GM12865 (cell line): ENCODE measurements around the gene TMTC2.

Experiments
- DNase-seq: peaks from one replicate; pipeline ENCODE4 v3.0.0; 2010; ENCODE audit warnings: low read depth
- H3K4me3 ChIP-seq: 2 replicates; pipeline ENCODE4 v1.5.1; 2011; ENCODE audit warnings: mild to moderate bottlenecking, low read depth, low read length, control low read depth
- CTCF ChIP-seq: IDR thresholded peaks from 2 replicates; pipeline ENCODE4 v1.5.1; 2011; ENCODE audit warnings: low read length, control low read depth, low read depth, inconsistent platforms; ENCODE audit not compliant: insufficient read depth; ENCODE audit errors: missing control alignments

The TMTC2 gene

GRCh38 chr12:83093426-83093825 lies 406.7 kb downstream of the TMTC2 start:
- TF ChIP-seq CTCF, result no peak
- DNase-seq, result no peak
- H3K4me3 ChIP-seq, result no peak overlapping the region

DNA sequence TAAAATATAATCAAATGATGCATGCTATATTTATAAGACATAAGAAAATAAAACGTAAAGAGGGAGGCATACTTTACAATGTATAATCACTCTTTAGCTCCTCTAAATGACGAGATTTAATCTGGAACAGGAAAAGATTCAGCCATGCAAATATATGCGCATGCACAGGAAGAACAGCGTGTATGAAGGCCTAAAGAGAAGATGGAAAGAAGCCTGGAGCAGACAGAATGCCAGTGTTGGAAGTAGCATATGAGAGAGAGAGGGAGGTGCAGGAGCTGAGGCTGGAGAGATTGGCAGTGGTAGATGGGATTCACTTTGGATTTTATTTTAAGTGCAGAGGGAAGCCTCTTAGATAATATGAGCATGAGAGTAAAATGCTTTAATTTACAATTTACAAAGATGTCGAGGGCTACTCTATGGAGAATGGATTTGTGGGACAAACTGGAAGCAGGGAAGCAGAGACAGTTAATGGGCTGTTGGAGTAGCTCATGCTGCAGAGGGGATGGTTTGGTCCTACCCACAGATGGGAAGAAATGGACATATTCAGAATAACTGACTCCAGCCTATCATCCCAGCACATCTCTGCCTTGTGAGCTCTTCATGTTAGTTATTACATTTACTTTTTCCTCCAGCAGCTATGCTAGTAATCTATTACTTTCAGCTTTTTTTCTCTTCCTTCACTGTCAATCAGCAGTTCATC lies 411.1 kb downstream of the TMTC2 start:
- no peak for DNase-seq
- H3K4me3 ChIP-seq, result no peak overlapping the region
- no peak for TF ChIP-seq CTCF

- DNase-seq, result no peak
Observed at GRCh38 chr12:83099436-83099835, 412.7 kb downstream of the TMTC2 start.

GRCh38 chr12:83102499-83102898 lies 415.8 kb downstream of the TMTC2 start:
- no peak for TF ChIP-seq CTCF
- DNase-seq, result no peak
- H3K4me3 ChIP-seq, result no peak overlapping the region

More at GRCh38 chr12:83099436-83099835, 412.7 kb downstream of the TMTC2 start:
- no peak for TF ChIP-seq CTCF
- H3K4me3 ChIP-seq, result no peak overlapping the region

GRCh38 chr12:83106873-83107272 lies 420.2 kb downstream of the TMTC2 start:
- no peak for DNase-seq
- TF ChIP-seq CTCF, result no peak
- H3K4me3 ChIP-seq, result no peak overlapping the region

DNA sequence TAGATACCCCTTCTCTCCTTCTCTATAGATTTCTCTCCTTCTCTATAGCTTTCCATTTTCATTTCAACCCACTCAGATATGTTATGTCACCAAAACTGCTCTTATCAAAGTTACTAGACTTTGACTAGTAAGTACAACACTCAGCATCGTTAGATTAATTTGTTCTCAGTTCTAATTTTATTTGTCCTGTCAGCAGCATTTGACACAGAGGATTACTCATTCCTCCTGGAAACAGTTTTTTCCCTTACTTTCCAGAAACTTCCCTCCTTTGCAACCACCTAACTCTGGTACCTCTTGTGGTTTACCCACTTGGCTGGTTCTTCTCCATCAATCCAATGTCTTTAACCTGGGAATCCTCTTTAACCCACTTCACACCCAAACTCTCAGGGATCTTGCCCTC lies 423.7 kb downstream of the TMTC2 start:
- TF ChIP-seq CTCF, result no peak

DNA sequence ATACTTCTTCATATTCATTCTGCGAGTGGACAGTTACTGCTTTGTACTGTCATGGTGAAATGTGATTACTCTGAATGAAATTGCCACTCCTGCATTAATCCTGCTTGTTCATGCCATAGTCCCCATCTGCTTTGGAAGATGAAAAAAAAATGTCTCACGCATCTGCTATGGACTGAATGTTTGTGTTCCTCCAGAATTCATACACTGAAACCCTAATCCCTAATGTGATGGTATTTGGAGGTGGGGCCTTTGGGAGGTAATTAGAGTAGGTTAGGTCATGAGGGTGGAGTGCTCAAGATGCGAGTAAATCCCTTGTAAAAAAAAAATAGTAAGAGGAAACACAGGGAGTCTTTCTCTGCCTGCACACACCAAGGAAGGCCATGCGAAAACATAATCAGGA lies 427.2 kb downstream of the TMTC2 start:
- H3K4me3 ChIP-seq, result no peak overlapping the region
- DNase-seq, result no peak
- TF ChIP-seq CTCF, result no peak

More for the DNA sequence above, 423.7 kb downstream of the TMTC2 start:
- no peak for DNase-seq
- H3K4me3 ChIP-seq, result no peak overlapping the region
